HepG2 (cell line): ENCODE results near the gene IHH. TPM values are rescaled to one million over a fixed set of nuclear protein-coding genes. Genes with fewer than 3 reads are reported as not detected.

Source experiments
- ETV5 ChIP-seq: IDR thresholded peaks from 2 replicates; pipeline ENCODE4 v1.6.1; 2018; ENCODE audit warnings: missing biosample characterization, missing genetic modification reagents, inconsistent platforms, borderline replicate concordance
- FIP1L1 ChIP-seq: fragments of 200-400 bp; formaldehyde crosslinking; IDR thresholded peaks from 2 replicates; pipeline ENCODE4 v1.6.1; 2018; ENCODE audit warnings: low read depth, mild to moderate bottlenecking, low read length, moderate library complexity, borderline replicate concordance; ENCODE audit not compliant: insufficient read depth
- FOXK1 ChIP-seq: sonication (generic); formaldehyde crosslinking; IDR thresholded peaks from 2 replicates; pipeline ENCODE4 v1.4.0; 2020; ENCODE audit warnings: low read depth, missing genetic modification reagents, borderline replicate concordance
- FOXO4 ChIP-seq: sonication (generic); formaldehyde crosslinking; conservative IDR thresholded peaks from 2 replicates; pipeline ENCODE4 v1.8.1; 2023; ENCODE audit warnings: missing genetic modification reagents
- KDM1A ChIP-seq: IDR thresholded peaks from 2 replicates; pipeline ENCODE4 v1.6.1; 2016; ENCODE audit warnings: missing compliant biosample characterization
- KDM5B ChIP-seq: sonication (generic); formaldehyde crosslinking; IDR thresholded peaks from 2 replicates; pipeline ENCODE4 v1.4.0; 2020; ENCODE audit warnings: missing genetic modification reagents, mild to moderate bottlenecking, borderline replicate concordance
- LBX2 ChIP-seq: sonication (generic); formaldehyde crosslinking; IDR thresholded peaks from 2 replicates; pipeline ENCODE4 v1.5.0; 2020; ENCODE audit warnings: missing genetic modification reagents, mild to moderate bottlenecking, borderline replicate concordance
- MXD1 ChIP-seq: sonication (generic); formaldehyde crosslinking; IDR thresholded peaks from 2 replicates; pipeline ENCODE4 v1.4.0; 2020; ENCODE audit warnings: mild to moderate bottlenecking, missing genetic modification reagents
- SAP130 ChIP-seq: IDR thresholded peaks from 2 replicates; pipeline ENCODE4 v1.6.1; 2016; ENCODE audit warnings: low read depth
- SP4 ChIP-seq: sonication (generic); formaldehyde crosslinking; IDR thresholded peaks from 2 replicates; pipeline ENCODE4 v1.8.1; 2023; ENCODE audit warnings: mild to moderate bottlenecking, missing genetic modification reagents
- TRIM24 ChIP-seq: sonication (generic); formaldehyde crosslinking; IDR thresholded peaks from 2 replicates; pipeline ENCODE4 v1.8.0; 2022; ENCODE audit warnings: mild to moderate bottlenecking, missing genetic modification reagents
- USF2 ChIP-seq, 2 experiments: sonication (generic) in 1 of 2; formaldehyde crosslinking in 1 of 2; IDR thresholded peaks; 2 replicates each; pipeline versions ENCODE4 v1.5.1 to v1.6.1; 2011 to 2020; ENCODE audit warnings: borderline replicate concordance in 1 of 2, low read depth in 1 of 2, low read length in 1 of 2, mild to moderate bottlenecking in 1 of 2, missing genetic modification reagents in 1 of 2, moderate library complexity in 1 of 2
- ZBTB46 ChIP-seq: sonication (generic); formaldehyde crosslinking; IDR thresholded peaks from 2 replicates; pipeline ENCODE4 v1.4.0; 2020; ENCODE audit warnings: mild to moderate bottlenecking, missing genetic modification reagents, borderline replicate concordance
- ZFP37 ChIP-seq: sonication (generic); formaldehyde crosslinking; IDR thresholded peaks from 2 replicates; pipeline ENCODE4 v1.4.0; 2020; ENCODE audit warnings: missing genetic modification reagents, borderline replicate concordance
- ZFP41 ChIP-seq: sonication (generic); formaldehyde crosslinking; IDR thresholded peaks from 2 replicates; pipeline ENCODE4 v1.4.0; 2020; ENCODE audit warnings: mild to moderate bottlenecking, missing genetic modification reagents, borderline replicate concordance
- ZNF574 ChIP-seq: sonication (generic); formaldehyde crosslinking; IDR thresholded peaks from 2 replicates; pipeline ENCODE4 v1.4.0; 2020; ENCODE audit warnings: missing genetic modification reagents
- ZNF784 ChIP-seq: sonication (generic); formaldehyde crosslinking; IDR thresholded peaks from 2 replicates; pipeline ENCODE4 v1.5.1; 2020; ENCODE audit warnings: missing genetic modification reagents, mild to moderate bottlenecking, borderline replicate concordance
- polyA plus RNA-seq, 8 experiments: library from polyadenylated mRNA; depleted of rRNA in 3 of 8; stranded (reverse) in 7 of 8; unstranded in 1 of 8; fragments of >200 nt; fragmentation: Illumina TruSeq in 4 of 8; extraction: Trizol in 4 of 8; gene quantifications; 2 replicates each; pipeline versions ENCODE4 v1.2.1 to v1.2.3, GENCODE V29; 2011 to 2016; ENCODE audit warnings: low read depth in 4 of 8, missing spikeins in 1 of 8, mixed read lengths in 1 of 8; ENCODE audit not compliant: insufficient read depth in 1 of 8
- total RNA-seq, 5 experiments: library from RNA; depleted of rRNA; stranded (reverse); fragments of >200 nt; fragmentation: Illumina TruSeq; extraction: Trizol; gene quantifications; 2 replicates each; pipeline ENCODE4 v1.2.3, GENCODE V29; 2016; ENCODE audit warnings: low read depth in 1 of 5

IHH gene
- total and polyA plus RNA-seq, 2 of the 13 experiments (the other 11 are each of a cell fraction or from before 2014, with no cell fraction given): 0.42 TPM; not detected in 1

GRCh38 chr2:219071131-219071816 is 10.6 kb upstream of the IHH start (continued):
- no peak for TF ChIP-seq MXD1 (CRISPR knock-in tag)
- TF ChIP-seq LBX2 (CRISPR knock-in tag): no peak
- peak; percentile 56; the same call in 1 of the 2 replicates for TF ChIP-seq FOXK1
- TF ChIP-seq TRIM24: no peak
- no peak for TF ChIP-seq SP4 (CRISPR knock-in tag)
- TF ChIP-seq FIP1L1: no peak
- TF ChIP-seq ZNF784: no peak; the same call in 1 of the 2 replicates
- no peak for TF ChIP-seq ZNF574 (CRISPR knock-in tag)
- TF ChIP-seq FOXO4: no peak
- TF ChIP-seq ZFP37 (CRISPR knock-in tag): peak; percentile 47; the same call in 1 of the 2 replicates
- 0 out of 2 replicates have a peak, but pooled peaks have one; percentile 44 for TF ChIP-seq KDM5B (CRISPR knock-in tag)
- TF ChIP-seq ETV5 (CRISPR knock-in tag): no peak; the same call in 1 of the 2 replicates
- peak; percentile 76 for TF ChIP-seq SAP130 (CRISPR knock-in tag)
- TF ChIP-seq ZBTB46 (CRISPR knock-in tag): no peak
- TF ChIP-seq KDM1A (CRISPR knock-in tag): no peak
- no peak for TF ChIP-seq ZFP41 (CRISPR knock-in tag)
- no peak for TF ChIP-seq USF2 (IDR thresholded peaks at IDR 0.05; ENCODE audit: low read depth, low read length)
- no peak for TF ChIP-seq USF2 (CRISPR knock-in tag; IDR thresholded peaks at IDR 0.05; ENCODE audit: borderline replicate concordance)
